Kidney capillary endothelial cell (primary cell): ENCODE measurements around the gene PTGER3.

Experiments
- DNase-seq: peaks from one replicate; pipeline ENCODE4 v3.0.0-alpha.2; 2018; ENCODE audit warnings: low spot score

Gene PTGER3

DNA sequence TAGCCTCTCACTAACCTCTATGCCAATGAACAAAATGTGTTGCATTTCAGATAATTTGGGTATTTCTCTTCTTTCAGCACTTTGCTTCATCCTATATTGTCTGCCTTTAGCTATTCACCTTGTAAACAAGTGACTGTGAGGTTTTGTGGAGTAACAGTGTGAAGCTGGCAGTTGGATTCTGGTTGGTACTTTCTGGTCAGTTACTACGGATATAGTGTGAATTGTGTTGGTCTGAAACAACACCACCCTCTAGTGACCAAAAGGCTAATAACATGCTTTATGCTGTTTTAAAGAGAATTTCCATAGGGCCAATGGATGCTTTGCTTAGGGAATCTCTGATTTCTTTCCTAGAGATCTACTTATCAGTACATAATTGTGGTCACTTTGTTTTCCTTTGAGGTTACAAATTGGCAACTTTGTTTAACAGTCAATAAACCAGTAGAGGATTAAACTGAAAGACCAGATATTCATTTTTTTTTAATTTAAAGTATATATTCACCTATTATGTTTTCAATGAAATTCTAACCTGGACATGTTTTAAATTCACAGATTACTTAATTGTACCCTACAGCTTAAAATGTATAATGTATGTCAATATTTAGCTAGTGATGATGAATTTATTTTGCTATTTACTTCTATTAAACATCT, 2.5 kb upstream of the PTGER3 start:
- DNase-seq = peak; percentile 80

DNA sequence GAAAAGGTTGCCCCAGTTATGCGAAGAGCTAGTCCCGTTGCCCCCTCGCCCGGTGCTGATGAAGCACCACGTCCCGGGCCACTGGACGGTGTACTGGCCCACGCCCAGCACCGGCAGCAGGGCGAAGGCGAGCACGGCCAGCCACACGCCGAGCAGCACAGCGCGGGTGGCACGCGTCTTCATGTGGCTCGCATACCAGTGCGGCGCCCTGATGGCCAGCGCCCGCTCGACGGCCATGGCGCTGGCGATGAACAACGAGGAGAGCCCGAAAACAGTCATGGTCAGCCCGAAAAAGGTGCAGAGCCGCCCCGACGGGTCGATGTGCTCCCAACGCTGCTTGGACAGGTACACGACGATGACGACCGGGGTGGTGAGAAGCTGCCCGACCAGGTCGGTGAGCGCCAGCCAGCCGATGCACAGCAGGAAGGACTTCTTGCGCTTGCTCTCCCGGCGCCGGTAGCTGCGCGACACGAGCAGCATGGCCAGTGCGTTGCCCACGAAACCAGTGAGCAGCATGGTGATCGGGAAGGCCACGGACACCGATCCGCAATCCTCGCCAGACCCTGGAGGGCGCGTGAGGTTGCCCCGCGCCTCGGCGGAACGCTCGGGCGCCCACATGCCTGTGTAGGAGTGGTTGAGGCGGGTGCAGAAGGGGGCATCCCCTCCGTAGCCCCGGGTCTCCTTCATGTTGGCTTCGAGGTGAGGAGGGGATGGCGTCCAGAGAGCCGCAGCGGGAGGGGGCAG, 553 bp downstream of the PTGER3 start:
- DNase-seq = no peak

DNA sequence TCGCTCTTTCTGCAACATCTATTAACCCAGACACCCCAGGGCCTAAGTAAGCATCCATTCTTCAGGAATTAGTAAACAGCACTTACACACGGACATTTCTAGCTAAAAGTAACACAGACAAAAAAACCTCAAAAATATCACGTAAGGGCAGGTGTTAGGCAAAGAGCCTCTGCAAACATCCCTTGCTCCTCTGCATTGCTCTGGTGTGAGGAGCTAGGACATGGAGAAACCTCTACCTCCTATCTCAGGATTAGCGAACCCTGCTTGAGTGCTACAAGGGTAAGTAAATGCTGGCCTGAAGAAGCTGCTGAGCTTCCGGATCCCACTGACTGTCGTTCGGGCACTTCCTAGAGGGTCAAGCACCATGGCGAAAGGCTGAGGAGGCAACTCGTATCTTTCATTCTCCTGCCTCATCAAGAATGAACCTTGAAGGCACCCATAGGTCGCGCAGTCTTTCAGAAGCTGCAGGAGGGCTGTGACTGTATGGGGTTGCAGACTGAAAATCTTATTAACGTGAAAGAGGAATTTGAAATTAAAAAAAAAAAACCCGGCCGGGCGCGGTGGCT, 2.1 kb downstream of the PTGER3 start:
- no peak for DNase-seq

DNA sequence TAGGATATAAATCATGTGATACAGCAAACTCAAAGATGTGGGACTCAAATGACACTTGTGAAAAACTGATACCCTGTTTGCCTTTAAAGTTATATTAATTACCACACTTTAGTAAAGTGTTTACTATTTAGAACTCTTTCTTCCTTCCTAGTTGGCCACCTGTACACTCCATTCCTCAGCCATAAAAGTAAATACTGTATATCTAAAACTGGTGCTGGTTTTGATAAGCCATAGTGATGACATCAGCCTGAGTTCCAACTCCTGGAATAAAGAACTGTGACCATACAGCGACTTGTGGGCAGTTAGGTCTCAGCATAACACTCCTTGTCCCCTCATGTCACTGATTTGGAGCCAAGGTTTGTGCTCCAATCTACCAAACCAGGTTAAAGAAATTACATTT, 2.8 kb downstream of the PTGER3 start:
- DNase-seq = no peak

DNA sequence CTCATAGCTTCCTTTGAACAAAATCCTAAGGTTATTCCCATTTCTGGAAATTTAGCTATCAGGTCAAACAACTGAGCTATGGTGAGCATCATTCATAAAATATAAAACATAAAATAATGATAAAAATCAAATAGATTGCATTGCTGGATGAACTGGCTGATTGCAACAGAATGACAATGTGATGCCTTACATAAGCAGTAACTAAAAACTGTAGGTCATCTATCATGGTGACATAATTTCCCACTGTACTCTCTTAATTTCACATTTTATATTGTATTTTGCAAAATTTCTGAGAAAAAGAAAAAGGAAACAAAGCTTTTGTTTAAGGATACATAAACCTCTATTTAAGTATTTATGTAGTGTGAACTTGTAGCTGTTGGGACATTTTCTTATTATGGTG, 4.6 kb downstream of the PTGER3 start:
- DNase-seq = no peak

DNA sequence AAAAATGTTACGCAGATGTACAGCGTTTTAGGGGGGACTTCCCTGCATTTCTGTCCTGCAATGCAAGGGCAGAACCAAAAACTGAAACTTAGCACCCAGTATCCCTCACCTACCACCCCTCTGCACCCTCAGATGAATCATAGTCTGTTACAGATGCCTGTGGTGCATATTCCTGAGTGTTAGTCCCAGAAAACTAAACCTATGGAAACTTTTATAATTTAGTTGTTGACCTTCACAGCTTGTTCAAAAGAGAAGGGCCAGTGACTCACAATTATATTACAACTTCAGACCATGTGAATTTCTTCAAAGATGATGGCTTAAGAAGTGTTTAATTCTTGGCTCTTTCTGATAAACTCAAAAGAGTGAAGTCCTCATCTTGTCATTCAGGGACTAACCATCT, 5.8 kb downstream of the PTGER3 start:
- DNase-seq = no peak

DNA sequence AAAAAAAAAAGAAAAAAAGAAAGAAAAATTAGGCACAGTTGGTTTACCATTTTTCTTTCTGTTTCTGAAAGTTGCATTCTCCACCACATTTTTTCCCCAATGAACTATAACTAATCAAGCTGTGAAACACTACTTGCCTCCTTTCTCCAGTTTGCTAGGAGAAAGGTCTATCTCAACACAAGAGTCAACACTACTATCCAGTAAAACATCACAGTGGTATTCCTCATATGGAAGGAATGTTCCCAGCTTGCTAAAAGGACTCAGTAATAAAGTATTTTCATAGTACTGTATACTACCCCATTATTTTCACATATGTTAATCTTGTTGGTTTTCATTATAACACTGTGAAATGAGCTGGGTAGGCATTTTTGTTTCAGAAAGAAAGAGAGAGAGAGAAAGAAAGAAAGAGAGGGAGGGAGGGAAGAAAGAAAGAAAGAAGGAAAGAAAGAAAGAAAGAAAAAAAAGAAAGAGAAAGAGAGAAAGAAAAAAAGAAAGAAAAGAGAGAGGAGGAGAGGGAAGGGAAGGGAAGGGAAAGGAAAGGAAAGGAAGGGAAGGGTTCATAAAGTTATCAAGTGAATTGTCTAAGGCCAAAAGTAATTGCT, 7.9 kb downstream of the PTGER3 start:
- no peak for DNase-seq

DNA sequence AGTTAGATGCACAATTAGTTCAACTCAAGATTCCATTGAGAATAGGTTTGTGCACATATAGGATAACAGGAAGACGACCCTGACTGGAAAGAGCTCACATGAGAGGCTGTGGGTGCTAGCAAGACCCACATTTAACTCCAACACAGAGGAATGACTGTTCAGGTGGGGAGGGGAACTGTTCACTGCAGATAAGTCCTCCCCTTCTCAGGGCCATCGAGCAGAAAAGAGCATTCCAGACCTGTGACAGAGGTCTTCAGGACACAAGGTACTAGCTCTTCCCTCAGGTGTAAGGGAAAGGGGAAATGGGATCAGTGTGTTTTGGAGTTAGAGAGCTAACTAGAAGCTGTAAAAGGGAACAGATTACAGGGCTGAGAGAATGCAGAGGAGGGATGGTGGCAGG, 8.7 kb downstream of the PTGER3 start:
- no peak for DNase-seq

DNA sequence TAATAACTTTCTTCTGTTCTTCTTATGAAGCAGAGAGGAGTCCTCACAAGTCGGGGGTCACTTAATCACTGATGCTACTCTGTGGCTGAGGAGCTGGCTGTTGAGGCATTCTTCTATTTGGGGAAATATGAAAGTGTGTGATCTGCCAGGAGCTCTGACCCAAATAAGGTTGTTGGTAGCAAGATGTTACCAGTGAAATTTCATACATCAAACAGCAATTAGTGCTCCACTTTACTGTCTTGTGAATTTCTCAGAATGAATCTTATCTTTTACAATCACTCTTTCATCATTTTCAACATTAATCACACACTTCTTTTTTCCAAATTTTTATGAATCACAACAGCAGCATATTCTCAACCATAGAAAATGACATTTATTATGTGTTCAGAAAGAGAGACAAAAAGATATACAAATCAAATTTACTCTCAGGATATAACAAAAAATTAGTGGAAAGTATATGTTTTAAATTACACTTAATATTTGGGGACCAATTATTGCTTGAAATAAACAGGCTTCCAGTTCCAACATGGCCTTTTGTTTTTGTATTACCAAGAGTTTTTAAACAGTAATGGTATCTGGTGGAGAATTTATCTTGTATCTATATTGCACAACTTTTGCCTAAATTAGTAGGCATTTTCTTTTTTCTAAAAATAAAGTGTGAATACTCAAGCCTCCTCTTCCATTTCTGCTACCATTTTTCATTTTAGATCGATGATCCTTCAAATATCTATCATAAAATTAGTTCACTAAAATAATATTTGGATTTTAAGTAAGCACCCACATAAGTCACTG, 9.6 kb downstream of the PTGER3 start:
- DNase-seq = no peak

DNA sequence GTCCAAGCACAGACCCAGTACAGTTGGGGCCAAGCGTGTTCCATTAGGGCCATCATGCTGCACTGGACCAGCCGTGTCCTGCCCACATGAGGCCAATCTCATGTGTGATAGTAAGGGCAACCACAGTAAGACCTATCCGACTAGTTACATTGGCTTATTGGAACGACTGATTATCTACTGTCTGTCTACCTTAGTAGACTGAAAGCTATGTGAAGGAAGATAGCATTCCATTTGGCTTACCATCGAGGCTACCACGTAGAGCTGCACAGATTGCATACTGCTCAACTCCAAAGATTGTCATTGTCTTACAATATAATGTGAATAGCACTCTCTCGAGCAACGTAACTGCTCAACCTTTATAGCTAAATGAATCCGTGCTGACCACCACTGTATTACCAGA, 10.6 kb downstream of the PTGER3 start:
- no peak for DNase-seq

DNA sequence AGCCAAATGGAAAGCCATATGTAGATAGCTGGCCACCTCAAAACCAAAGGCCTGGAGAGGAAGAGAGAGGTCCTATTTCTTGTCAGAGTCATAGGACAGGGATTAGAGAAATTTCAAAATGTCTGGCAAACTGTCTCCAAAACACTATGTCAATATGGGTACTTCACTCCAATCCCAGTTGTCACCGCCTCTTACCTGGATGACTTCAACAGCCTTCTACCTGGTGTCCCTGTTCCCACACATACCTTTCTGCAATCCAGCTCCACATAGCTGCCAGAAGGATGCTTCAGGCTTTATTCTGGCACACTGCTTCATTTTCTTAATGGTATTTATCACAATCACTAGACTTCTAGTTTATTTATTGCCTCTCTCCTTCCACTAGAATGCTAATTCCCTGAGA, 14.5 kb downstream of the PTGER3 start:
- DNase-seq = no peak

DNA sequence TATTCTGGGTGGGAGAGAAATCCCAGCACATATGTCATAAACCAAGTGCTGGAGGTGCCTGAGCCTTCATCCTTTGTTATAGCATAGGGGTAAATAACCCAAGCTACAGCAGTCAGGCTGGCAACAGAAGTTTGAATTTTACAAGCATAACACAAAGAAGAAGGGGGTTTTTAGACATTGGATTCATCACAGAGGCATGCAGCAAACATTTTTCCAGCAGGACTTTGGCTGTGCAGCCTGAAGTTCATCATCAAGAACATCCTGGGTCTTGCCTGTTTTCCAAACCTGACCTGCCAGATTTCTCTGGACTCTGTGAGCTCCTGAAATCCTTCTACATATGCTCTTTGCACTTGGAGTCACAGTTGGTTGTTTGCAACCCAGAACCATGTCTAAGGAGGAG, 16.2 kb downstream of the PTGER3 start:
- no peak for DNase-seq

DNA sequence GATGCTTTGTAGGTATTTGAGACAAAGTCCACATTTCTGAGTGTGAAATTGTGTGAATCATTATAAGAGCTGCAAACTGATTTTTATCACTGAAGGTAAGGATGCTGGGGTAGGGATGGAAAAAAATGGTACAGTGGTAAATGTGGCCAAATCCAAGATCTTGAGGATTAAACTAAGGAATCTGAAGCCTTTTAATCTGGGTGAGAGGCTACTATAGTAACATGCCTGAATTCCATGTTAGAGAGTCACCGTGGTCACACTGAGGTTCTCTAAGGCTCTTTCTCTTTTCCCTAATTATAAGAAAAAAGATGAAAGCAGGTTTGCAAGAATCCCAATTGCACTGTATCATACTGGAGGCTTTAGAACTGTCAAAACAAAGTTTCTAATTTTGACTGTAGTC, 17.6 kb downstream of the PTGER3 start:
- no peak for DNase-seq

DNA sequence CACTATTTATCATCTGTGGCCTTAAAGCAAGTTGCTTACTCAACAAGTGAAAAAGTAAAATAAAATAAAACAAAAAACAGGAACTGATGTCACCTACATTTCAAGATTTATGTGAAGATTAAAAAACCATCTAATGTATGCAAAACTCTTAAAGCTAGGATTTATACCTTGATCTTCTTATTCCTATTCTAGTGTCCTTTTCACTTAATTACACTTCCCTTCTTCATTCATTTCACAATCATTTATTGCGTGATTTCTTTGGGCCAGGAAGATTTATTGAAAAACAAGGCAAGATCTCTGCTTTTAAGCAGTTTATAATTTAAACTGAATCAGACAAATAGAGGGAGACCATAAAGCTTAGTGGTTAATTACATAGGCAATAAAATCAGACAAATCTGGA, 18.6 kb downstream of the PTGER3 start:
- no peak for DNase-seq

DNA sequence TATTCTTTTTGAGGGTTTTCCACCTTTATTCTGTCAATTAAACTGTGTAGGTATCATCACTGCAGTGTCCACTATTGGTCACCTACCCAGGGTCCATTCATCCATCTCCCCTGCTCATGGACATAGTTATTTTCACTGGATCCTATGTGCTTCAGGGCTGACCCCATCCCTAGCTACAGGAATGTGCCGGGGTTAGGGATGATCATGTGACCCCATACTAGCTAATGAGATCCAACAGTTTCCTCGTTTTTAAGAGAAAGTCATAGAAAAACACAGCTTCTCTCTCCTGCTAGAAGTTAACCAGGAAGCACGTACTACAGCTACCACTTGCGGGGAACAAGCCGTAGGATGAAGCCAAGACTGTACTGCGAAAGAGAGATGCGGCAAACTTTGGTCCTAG, 19.6 kb downstream of the PTGER3 start:
- no peak for DNase-seq

DNA sequence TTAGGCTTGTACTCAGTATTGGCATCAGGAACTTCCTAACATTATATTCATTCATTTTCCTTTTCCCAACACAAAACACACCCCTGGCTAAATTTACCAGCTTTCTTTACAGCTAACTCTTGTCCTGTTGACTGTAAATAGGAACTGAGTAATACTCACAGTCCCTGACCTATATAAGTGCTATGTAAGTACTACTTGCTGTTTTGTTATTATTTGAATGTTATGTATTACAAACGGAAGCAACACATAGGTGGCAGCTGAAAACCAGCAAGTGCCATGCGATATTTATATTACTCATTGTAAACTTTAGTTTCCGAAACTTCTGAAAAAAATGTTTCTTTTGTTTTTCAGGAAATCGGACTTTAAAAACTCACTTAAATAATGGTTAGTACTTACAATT, 21.5 kb downstream of the PTGER3 start:
- DNase-seq = no peak

DNA sequence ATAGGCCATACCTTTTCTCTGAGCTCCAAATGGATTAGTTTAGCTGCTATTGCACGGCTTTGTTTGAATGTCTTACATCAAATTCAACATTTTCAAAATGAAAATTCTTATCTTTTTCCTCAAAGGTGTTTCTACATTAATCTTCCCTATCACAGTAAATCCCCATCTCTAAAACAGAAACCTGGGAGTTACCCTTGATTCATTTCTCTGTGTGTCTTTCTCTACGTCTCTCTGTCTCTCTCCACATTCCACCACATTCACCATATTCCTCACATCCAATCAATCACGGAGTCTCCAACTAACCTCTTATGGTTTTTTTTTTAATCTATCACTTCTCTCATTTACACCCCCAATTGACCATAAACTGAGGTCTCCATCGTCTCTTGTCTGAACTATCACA, 24.1 kb downstream of the PTGER3 start:
- no peak for DNase-seq

DNA sequence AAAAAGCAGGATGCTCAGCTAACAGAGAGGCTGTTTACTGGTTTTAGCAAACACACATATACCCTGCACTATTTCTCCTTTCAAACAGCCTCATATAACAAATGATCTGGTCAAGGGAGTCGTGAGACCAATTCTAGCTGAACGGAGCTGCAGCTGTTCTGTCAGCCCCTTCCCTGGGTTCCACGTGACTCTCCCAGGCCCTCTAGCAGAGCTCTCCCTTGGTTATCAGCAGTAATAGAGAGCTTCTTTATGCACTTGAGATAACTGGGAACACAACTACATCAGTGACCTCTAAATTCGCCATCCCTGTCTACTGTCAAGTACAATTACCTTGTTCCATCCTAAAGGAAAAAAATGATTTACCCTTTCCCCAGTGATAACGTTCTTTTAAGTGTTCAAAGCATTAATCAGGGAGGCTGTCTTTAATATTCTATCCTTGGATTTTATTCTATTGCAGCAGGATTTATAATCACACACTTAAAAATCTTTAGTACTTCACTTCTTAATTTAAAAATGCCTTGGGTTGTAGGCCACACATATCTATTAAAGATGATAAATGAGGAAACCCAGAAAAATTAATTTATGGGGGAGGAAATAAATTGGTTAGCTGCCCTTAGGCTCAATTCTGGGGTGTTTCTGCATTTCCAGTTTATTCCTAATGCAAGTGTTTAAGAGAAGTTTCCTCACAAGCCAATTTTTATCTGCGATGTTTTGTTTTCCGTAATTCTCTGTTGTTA, 28.2 kb downstream of the PTGER3 start:
- no peak for DNase-seq

DNA sequence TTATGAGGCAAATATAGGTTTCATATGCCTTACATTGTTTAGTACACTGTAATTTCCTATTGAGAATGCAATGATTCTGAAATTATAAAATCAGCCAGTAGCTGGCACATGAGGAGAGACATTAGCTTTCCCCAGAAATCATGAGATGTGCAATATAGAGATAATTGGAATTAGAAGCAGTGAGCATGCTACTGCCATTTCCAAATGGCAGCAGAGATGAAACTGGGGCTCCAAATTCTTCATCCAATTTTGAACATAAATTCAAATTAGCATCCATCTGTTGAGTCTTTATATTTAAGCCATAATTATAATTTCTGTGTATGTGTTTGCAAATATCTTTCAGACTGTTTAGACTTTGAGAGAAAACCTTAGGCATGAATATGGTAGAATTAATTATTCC, 28.8 kb downstream of the PTGER3 start:
- DNase-seq = no peak

DNA sequence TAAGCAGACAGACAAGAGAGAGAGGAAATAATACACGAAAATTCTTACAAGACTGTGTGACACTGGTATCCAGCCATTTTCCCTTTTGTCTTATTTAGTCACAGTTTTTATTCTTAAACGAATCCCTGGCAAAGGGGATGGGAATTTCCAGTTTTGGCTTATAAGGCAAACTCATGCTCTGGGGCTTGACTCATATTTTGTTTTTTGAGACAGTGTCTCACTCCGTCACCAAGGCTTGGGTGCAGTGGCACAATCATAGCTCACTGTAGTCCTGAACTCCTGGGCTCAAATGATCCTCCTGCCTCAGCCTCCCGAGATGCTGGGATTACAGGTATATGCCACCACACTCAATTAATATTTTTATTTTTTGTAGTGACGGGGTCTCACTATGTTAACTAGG, 31.9 kb downstream of the PTGER3 start:
- DNase-seq = no peak

DNA sequence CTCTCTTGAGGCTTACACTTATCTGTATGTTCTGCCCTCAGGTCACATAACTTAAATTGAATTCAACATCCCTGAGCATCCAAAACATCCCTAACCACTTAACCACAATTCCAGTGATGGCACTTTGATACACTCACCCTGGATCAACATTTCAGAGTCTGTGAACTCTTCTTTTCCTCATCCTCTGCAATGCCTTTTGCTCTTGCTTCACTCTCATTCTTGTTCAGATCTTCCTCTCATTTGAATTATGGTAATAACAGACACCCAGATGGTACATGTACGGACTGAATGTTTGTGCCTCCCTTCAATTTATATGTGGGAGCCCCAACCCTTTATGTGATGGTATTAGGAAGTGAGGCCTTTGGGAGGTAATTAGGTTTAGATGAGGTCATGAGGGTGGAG, 33.4 kb downstream of the PTGER3 start:
- DNase-seq = no peak
